Right hindlimb (tissue), 1 donor: ENCODE data around the gene HDAC6.

Experiments used
- DNase-seq: peaks from one replicate; pipeline ENCODE4 v3.0.0-alpha.2; 2018

Gene HDAC6

DNA sequence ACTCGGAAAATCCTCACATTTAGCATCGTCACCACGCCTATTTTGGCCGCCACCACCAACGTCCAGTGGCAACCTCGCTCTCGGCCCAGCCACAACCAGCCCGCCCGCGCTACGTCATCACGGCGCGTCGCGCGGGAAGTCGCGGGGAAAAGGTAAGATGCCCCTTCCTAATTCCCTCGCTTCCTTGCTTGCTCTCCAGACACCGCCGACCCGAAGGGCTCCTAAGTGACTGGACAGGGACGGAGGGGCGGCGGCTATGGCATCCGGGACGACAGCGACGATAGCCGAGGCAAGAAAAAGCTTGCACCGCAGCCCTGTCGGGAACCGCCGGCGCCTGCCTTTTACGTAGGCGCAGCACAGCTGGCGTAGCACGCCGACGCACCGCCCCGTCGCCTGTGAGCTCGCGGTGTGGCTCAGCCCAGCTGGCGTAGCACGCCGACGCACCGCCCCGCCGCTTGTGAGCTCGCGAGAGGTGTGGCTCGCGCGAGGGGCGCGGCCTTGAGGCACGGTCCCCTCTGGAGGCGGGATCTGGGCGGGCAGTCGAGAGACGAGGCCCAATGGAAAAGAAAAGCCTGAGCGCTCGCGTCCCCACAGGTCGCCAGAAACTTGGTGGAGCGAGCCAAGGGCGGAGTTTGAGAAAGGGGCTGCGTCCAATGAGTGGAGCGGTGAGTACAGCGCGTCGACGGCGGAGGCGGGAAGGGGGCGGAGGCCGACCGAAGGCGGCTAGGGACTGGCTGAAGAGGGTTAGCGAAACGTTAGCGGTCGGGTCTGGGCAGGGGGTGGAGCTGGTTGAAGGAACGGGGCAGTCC lies at the start of gene HDAC6:
Gene HDAC6, plus strand, starts transcription at position 788 of the 809 bp plus-strand sequence. CDS start 626 bp downstream, outside the sequence.
- DNase-seq = peak; percentile 98

DNA sequence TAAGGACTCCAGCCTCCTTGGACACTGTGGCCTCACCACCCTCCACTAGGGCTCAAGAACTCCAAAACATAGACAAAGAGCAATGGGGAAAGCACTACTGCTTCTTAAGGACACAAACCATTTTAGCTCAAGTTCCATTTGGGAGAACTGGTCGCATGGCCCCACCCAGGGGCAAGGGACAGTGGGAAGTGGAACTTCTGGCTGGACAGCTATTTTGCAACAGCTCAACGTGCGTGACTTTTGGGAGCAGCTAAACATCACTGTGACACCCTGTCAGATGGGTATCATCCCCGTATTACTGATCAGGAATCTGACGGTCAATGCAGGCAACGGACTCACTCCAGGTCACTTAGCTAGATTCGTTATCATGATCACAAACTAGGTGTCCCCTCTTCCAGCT lies 49.4 kb upstream of the HDAC6 start:
- DNase-seq = no peak

DNA sequence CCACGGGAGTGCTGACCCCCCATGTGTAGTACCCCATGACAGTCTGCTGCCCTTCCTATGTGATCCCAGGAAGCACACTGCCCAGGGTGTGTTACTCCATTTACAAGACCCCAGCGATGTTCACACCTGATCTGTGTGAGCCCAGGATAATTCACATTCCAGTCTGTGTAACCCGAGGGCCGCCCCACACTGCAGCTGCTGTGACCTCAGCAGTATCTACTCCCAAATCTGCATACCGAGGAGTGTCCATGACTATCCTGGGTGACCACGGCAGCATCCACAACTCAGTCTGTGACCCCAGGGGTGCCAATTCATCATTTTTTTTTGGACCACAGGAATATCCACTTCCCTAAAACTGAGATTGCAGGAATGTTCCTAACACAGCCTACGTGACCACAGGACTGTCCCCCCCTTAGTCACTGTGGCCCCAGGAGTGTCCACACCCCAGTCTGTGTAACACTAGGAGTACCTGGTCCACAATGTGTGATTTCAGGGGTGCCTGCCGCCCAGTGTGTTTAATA lies 48.1 kb upstream of the HDAC6 start:
- DNase-seq = no peak

DNA sequence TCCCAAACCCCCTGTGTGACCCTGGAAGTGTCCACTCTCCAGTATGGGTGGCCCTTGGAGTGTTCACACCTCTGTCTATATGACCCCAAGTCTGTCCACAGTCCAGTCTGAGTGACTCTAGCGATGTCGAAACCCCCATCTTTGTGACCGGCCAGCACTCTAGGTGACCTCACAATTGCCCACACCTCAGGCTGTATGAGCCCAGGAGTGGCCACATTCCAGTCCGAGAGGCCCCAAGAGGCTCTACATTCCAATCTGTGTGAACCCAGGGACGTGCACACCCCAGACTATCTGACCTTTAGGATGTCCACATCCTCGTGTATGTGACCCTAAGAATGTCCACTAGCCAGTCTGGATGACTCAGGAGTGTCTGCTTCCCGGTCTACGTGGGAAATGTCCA lies 47.6 kb upstream of the HDAC6 start:
- no peak for DNase-seq

DNA sequence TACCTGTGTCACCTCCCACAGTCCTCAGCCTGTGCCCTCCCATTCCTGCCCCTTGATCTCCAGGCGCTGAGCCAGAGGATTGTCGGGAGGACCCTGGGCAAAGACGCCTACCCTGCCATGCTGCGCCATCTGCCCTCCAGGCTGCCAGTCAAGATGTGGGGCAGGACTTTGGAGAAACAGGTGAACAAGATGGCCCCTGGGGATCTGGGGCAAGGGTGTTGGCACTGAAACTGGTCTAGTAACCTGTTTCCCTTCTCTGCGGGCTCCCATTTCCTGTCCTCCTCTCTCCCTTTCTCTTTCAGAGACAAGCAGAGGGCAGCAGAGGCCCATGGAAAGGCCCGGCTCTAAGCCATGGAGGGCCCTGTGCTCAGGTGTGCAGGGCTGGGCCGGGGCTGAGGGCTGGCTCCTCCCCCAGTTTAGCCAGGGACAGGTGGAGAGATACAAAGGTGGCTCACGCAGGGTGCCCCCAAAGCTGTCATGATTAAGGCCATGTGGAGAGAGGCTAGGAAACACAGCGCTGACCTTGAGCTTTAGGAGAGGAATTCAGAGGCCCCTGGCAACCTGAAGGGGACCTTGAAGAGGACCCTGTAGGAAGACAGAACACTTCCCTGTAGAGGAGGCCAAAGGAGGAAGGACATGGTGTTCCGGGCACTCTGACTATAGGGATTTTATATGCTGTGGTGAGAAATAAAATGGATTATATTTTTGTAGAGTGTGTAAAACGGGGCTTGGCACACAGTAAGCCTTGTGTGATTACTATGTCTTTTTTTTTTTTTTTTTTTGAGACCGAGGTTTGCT lies 40.0 kb upstream of the HDAC6 start, which contains the start of gene GLOD5:
Gene GLOD5, plus strand, starts transcription at position 74 of the 798 bp plus-strand sequence. Its CDS starts 44 bp downstream, at position 118.
- DNase-seq = no peak

DNA sequence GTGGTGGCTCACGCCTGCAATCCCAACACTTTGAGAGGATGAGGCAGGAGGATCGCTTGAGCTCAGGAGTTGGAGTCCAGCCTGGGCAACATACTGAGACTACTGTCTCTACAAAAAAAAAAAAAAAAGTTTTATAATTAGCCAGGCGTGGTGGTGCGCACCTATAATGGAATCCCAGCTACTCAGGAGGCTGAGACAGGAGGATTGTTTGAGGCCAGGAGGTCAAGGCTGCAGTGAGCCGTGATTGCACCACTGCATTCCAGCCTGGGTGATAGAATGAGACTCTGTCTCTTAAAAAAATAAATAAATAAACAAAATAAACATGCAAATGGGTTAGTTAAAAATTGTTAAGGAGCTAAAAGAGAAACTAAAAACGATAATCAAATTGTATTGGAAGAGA lies 32.6 kb upstream of the HDAC6 start:
- DNase-seq = no peak

DNA sequence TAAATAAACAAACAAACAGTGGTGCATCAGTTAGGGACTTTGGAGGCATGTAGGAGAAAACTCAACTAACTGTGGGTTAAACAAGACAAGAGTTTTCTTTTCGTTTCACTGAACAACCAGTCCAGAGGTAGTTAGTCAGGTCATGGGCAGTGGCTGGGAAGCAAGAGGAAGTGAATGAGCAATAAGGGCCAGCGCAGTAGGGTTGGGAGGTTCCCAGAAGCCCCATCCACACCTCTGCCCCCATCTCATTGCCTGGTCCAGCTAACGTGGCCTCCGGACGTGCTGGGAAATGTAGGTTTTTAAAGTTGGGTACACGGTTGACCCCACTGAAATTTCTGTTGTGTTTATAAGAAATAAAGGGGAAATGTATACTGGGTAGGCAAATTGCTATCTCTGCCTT lies 31.6 kb upstream of the HDAC6 start:
- no peak for DNase-seq

DNA sequence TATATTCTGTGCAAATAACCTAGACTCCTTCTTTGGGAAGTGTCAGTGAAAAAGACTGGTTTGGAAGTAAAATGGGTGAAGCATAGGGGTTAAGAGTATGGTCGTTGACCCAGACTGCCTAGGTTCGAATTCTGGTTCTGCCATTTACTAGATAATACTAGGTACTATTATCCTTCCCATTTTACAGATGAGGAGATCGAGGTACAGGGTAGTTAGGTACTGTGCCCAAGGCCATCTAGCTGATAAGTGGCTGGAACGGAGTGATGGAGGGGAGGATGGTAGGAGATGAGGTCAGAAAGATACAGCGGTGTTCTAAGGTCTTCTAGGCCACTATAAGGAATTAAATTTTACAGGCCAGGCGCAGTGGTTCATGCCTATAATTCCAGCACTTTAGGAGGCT lies 29.3 kb upstream of the HDAC6 start:
- no peak for DNase-seq

DNA sequence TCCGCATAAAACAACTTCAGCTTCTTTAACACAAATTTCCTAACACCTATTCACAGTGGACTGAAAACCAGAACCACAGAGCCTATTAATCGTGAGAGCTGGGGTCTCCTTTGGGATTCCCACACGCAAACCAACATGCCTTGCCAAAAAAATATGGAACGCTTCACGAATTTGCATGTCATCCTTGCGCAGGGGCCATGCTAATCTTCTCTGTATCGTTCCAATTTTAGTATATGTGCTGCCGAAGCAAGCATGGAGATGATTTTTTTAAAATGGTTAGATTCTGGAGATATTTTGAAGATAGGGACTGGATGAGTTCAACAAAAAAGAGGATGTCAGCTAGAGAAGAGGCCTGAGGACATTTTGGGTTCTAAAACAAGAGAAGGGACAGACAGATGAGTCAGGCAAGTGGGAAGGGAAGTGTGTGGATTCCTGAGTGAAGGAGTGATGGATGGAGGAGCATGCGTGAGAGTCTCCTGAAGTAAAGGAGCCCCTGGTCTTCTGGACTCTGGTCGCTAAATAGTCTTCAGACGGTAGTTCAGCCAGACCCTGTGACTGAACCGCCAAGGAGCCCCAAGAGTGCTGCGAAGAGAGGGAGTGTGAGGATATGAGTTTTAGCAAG lies 24.9 kb upstream of the HDAC6 start:
- DNase-seq = no peak

DNA sequence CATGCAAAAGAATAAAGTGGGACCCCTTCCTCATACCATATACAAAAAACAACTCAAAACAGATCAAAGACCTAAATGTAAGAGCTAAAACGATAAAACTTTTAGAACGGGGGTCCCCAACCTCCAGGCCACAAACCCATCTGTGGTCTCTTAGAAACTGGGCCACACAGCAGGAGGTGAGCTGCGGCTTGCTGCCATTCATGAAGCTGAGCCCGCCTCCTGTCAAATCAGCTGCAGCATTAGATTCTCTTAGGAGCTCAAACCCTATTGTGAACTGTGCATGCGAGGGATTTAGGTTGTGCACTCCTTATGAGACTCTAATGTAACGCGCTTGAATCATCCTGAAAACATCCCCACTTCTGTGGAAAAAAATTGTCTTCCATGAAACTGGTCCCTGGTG lies 22.5 kb upstream of the HDAC6 start:
- no peak for DNase-seq

DNA sequence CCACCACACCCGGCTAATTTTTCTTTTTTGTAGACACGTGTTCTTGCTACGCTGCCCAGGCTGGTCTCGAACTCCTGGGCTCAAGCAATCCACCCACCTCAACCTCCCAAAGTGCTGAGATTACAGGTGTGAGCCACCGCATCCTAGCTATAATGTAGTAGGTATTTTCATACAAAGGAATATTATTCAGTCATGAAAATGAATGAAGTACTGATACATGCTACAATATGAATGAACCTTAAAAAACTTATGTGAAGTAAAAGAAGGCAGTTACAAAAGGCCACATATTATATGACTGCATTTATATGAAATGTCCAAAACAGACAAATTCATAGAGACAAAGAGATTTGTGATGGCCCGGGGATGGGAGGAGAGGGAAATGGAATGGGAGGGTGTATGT lies 20.2 kb upstream of the HDAC6 start:
- no peak for DNase-seq

DNA sequence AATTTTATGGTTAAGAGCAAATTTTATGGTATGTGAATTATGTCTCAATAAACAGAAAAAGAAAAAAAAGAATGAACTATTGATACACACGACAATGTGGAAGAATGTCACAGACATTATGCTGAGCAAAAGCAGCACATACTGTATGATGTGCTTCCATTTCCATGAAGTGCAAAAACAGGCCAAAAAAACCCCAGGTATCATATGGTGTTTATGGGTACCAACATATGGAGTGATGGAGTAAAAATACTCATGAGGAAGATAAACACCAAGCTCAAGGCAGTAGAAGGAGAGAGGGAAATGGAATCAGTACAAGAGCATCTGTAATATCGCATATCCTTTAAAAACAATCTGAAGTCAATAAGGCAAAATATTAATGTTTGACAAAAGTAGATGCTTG lies 19.7 kb upstream of the HDAC6 start:
- DNase-seq = no peak

DNA sequence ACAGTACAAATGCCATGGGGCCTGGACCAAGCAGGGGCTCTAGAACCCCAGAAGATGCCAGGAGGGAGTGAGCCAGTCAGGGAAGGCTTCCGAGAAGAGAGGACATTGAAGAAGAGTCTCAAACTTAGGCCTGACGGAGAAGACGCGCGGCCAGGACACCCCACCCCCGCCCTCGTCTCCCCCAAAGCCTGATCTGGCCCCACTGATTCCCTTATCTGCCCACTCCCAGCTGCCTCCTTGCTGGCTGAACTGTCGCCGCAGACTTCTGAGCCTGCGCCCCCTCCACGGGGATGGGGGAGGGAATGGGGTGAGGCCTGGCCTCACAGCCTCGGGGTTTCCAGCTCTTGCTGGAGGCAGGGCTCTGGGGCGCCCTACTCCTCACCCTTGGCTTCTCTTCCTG lies 19.1 kb upstream of the HDAC6 start:
- DNase-seq = no peak

DNA sequence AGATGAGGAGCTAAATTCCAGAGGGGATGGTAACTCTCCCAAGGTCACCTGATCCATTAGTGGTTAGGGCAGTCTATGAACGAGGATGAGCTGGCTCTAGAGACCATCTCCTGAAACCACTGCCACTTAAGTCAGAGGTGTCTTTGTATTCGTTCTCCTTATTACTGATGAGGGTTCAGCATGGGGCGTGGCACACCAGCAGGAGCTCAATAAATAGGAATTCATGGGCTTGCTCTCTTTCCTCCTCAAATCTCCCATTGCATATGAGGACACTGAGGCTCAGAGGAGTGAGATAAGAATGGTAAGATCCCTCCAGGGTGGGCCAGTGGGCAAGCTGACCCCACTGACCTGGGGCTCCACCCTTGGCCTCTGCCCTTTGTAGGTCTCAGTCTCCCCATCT lies 17.1 kb upstream of the HDAC6 start:
- DNase-seq = no peak

DNA sequence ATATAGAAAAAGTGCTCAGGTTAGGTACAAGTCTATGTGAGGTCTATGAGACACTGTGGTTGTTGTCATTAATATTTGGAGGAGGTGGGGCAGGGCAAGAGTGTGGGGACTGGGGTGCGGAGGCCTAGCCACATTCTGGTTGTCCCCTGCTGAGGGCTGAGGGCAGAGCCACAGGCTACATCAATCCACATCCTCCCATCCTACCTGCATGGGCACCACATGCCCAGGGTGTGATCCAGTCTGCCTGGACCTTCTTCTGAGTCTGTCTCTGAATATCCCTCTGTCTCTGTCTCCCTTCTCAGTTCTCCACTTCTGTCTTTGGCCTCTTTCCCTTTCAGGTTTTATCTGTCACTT lies 16.7 kb upstream of the HDAC6 start:
- no peak for DNase-seq

DNA sequence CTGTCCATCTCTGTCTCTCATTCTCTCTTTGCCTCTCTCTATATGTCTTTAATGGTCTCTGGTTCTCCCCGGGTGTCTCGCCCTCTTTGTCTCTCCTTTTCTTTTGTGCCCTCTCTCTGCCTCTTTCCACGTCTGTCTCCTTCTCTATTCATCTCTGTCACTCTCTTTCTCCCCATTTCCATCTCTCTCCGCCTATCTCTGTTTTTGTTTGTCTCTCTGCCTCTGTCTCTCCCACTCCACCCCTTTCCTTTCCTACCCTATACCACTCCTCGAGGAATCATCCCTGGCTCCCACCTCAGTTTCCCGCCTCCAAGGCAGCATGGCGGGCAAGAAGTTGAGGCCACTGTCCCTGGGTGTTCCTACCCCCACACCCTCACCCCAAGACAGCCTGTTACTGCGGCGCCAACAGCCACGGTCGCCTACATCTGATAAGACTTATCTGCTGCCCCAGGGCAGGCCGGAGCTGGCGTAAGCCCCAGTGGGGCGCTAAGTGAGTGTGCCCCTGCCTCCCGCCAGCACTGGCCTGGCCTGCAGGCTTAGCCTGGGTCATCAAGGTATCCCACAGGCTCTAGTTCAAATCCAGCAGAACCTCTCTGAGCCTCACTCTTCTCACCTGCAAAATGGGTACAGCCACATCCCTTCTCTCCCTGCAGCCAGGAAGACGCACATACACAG lies 16.2 kb upstream of the HDAC6 start:
- no peak for DNase-seq

DNA sequence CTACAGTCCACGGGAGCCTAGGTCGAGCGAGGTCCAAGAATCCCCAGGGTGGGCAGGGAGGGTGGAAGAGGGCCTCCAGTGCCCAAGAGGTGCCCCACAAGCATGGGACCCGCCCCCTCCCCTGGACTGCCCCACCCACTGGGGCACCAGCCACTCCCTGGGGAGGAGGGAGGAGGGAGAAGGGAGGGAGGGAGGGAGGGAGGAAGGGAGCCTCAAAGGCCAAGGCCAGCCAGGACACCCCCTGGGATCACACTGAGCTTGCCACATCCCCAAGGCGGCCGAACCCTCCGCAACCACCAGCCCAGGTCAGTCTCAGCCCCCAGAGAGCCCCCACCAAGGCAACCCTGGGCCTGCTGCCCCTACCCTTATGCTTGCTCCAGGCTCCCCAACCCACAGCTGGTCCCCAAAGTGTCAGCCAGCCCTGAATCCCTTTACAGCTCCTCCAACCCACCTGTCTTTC lies 15.5 kb upstream of the HDAC6 start, which contains the start of gene GATA1:
Gene GATA1, plus strand, starts transcription at position 250 of the 460 bp plus-strand sequence. CDS start 4,520 bp downstream, outside the sequence.
- no peak for DNase-seq

DNA sequence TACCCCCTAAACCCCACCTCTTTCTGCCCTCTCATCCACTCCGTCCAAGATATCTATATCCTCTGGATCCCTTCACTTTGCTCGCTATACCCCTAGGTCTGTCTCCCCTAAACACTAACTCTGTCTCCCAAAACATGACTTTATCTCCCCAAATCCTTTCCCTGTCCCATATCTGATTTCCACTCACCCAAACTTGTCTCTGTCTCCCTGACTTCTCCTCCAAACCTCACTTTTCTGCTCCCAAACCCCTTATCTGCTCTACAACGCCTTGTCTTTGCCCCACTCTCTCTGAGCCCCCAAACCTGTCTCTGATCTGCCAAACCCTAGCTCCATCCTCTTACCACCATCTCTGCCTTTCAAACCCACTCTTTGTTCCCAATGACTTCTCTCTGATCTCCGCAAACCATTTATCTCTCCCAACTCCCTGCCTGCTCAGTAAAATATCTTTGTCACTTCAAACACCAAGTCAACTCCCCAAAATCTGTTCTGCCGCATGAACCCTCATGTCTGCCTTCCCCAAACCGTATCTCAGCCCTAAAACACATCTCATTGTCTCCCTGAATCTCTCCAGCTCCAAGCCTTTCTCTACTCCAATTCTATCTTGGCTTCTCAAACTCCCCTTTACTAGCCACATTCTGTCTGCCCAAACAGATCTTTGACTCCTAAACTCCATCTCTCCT lies 14.9 kb upstream of the HDAC6 start:
- no peak for DNase-seq

DNA sequence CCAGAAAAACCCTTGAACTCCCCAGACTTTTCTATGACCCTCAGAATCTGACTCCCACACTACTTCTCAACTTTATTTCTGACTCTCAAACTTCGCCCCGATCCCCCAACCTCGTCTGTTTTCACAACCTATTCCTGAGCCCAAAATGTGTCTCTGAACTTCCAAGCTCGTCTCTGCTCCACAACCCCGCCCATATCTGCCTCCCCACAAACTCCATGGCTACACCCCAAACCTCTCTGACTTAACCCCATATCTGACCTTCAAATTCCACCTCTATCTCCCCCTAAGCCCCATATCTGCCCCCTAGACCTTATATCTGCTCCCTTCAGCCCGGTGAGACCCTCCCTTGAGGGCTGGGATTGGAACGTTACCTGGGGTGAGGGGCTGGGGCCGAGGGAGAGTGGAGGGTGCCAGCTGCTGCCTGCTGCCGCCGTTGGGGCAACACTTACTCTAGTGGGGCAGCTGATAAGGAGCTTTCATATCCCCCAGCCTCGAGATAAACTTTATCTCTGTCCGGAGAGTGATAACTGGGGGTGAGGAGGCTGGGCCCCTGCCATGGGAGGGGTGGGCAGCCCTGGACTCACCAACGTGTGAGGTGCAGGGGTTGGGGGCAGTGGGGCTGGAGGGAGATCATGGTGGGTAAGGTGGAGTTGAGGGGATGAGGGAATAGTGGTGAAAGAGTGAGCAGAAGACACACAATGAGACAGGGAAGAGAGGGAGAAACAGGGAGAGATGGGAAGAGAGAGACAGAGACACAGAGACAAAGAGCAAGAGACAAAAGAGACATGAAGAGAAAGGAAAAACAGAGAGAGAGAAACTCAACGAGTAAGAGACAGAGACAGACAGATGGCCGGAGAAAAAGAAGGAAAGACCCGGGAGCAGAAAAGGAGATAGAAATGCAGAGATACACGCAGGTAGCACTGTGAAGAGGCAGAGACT lies 14.1 kb upstream of the HDAC6 start:
- no peak for DNase-seq

DNA sequence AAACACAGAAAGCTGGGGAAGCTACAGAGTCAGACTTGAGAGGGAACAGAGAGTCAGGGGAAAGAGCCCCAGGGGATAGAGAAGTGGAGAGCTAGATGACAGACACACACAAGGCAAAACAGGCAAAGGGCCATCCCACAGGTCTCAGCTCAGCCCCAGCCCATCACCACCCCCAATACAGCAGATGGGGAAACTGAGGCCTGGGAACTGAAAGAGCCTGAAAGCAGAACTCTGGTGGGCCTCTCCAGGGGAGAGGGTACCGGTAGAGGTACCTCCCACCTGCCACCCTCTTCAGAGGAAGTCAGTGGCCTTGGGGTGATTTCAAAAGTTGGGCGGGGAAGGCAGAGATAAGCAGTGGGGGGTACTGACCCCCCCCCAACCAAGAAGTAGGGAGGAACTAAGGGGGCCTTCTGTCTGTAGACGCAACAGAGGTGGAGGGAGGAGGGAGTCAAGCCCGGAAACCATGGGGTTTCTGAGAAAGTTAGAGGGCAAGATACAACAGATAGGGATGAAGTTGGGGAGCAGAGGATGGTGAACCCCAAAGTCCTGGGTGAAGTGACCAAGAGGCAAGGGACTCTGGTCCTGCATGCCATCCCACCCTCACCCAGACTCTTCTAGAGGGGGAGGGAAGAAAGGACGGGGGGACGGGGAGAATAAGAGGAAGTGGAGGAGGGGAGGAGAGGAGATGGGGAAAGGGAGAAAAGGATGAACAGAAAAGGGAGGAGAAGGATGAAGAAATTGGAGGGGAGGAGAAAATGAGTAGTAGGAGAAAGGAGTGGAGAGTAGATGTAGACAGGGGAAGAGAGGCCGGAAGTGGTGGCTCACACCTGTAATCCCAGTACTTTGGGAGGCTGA lies 12.3 kb upstream of the HDAC6 start:
- no peak for DNase-seq
